Fibroblast of skin of right biceps (primary cell): ENCODE measurements around the gene DHX38.

Experiments
- DNase-seq: peaks from one replicate; pipeline ENCODE4 v3.0.0-alpha.2; 2013

DHX38 gene

DNA sequence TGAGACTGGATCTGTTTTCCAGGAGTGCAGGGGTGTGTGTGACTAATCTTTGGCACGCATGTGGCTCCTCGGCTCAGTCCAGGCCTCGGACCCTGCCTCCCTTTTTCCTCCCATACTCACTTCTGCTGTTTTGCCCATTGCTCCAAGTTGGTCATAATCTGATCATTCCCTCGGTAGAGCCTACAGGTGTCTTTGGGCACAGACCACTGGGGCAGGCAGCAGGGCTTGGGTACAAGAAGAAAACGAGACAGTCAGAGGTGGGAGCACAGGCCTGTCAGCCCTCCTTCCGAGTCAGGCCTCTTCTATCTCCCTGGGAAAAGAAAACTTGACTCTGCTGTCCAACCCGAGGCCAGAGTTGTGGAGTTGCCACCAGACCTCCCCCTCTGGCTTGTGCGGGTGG, 29.8 kb downstream of the DHX38 start:
- DNase-seq: no peak

GRCh38 chr16:72124148-72124547, 30.5 kb downstream of the DHX38 start:
- no peak for DNase-seq

GRCh38 chr16:72124761-72125634, 31.4 kb downstream of the DHX38 start:
- DNase-seq: peak; percentile 73

GRCh38 chr16:72125635-72126428, 32.2 kb downstream of the DHX38 start:
- DNase-seq: no peak

DNA sequence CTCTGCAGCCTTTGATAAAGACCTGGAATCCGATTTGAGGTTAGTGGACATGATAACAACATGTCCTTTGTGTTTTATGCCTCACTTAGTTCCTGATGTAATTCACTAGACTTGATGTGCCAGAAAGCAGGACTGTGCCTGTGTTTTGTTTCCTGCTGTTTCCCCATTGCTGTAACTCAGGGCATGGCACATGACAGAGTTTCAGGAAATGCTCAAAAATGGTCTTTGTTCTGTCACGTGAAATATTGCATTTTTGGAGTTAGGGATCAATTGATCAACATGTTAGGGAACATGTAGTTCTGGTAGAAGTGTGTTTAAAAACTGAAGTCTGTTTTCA, 32.8 kb downstream of the DHX38 start:
- no peak for DNase-seq

DNA sequence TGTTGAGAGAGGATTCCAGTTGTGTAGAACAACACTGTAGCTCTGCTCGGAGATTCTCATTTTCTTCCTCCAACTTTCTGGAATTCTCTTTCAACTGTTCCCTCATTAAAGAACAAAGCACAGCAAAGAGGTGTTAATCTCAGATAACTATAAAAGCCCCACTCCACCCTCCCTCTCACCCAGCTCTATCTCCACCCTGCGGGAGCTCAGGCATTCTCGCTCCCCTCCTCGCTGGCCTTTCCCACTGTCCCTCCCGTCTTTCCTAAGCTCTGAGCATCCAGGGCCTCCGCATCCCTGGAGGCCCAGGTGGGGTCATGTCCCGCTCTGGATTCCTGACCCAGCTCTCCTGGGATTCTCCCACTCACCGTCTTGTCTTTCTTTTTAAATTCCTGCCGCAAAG, 35.1 kb downstream of the DHX38 start:
- DNase-seq: no peak

DNA sequence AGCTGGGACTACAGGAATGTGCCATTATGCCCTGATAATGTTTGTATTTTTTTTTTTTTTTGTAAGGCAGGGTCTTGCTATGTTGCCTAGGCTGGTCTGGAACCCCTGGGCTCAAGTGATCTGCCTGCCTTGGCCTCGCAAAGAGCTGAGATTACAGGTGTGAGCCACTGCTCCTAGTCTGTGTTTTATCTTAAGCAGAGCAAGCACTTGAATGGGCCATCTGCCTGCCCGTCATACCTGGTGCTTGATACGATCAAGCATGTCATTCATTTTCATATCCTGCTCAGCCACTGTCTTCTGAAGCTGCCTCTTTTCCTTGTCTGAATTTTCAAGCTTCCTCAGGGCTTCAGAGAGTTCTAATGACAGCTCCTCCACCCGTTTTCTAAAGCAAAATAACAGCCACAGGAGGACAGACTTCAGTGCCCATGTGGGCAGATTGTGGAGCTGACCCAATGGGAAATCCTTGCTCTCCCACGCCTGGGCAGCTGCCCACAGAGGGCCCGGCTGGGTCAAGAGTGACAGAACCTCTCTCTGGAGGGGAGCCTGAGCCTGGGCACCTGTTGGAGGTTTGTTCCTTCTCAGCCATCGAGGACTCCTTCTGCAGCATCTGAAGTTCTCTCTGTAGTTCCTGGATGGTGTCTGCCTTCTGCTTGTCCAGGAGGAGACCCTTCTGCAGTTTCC, 36.5 kb downstream of the DHX38 start:
- DNase-seq: no peak

DNA sequence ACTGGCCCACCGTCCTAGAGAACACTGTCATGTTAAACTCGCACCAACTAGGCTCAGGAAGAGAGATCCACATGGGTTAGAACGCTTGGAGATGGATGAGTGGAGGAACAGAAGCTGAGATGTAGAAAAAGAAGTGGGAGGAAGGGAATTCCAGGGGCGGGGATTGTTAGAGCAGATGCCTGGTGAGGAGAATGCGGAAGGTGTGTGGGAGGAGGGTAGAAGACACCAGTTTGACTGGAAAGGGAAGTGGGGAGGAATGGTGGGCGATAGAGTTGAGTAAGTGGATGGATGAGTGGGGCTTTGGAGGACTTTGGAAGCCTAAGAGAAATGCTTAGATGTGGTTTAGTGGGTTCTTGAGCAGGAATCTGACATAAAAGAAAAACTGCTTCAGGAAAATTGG, 37.4 kb downstream of the DHX38 start:
- no peak for DNase-seq

DNA sequence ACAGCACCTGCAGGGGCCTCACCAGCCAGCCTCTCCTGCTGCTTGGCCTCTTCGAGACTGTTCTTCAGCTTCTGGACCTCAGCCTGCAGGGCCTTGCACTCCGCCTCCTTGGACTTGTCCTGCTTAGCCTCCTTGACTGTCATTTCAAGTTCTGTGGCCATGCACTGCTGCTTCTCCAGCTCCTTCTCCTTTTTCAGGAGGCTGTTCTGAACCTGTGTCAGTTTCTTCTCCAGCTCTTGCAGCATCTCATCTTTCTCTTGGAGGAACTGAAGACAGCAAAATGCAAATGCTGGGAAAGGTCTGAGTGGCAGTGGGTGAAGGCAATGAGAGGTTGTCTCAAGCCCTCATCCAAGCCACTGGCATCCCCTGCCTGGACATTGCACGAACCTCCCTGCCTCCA, 39.1 kb downstream of the DHX38 start:
- DNase-seq: no peak

- DNase-seq: no peak
These were observed 40.9 kb downstream of the DHX38 start for GRCh38 chr16:72134507-72134906.

DNA sequence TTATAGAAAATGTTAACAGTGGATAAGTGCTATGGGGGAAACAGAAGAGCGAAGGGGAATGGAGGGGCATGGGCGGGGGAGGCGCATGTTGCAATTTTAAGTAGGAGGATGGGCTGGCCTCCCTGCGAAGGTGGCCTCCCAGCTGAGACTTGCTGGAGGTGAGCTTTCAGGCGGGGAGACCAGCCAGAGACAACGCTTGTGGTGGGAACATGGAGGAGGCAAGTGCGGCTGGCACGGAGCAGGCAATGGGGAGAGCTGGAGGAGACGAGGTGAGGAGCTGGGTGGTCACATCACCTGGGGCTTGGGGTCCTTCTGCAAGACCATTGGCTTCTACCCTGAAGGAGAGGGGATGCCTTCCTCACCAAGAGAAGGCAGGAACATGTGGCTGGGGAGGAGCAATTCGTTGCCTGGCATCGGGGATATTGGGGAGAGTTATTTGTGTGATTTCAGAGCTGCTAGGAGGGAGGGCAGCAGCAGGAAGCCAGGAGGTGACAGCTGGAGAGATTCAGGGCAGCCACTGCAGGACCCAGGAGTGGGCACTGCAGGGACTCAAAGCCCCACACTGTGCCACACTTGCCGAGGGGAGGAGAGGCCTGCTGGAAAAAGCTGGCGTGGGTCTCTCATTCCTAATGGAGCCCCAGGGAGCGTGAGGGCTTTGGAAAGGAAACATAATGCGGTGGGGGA, 43.9 kb downstream of the DHX38 start:
- no peak for DNase-seq

DNA sequence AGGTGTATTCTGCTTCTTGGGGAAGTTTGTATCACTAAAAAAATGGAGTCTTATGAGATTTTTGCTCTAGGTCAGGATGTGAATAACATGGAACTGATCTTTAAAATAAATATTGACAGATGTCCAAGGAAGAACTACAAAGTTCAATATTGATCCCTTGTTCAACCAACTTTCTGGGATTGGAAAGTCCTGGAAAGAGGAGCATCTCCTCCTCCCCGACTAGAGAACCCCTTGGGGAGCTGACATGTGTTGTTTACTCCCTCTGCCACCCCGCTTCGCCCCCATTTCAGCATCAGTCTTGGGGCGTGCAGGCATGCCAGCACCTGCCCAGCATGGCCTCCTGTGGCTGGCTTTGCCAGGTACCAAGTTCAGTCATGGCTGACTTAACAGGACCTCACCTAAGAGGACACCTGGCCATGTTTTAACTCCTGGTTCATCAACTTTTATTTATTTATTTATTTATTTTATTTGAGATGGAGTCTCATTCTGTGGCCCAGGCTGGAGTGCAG, 44.5 kb downstream of the DHX38 start:
- no peak for DNase-seq

DNA sequence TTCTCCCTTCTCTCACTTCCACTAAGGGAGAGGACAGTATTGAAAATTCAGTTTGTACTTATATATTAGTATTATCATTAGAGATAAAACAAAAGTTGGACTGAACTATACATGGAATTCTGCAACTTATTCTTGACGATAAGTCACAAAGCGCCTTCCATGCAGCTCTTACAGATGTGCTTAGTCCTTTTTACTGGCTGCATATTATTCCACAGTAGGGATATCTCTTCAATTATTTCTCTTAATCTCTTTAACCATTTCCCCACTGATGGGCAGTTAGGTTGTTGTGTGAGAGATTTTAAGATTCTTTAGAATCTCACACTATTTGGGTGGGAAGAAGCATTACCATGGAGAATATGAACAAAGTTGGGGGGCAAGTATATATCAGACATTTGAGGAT, 46.3 kb downstream of the DHX38 start:
- DNase-seq: no peak

GRCh38 chr16:72142476-72142875, 48.8 kb downstream of the DHX38 start:
- DNase-seq: peak; percentile 9

GRCh38 chr16:72149676-72150464, 56.2 kb downstream of the DHX38 start:
- no peak for DNase-seq

DNA sequence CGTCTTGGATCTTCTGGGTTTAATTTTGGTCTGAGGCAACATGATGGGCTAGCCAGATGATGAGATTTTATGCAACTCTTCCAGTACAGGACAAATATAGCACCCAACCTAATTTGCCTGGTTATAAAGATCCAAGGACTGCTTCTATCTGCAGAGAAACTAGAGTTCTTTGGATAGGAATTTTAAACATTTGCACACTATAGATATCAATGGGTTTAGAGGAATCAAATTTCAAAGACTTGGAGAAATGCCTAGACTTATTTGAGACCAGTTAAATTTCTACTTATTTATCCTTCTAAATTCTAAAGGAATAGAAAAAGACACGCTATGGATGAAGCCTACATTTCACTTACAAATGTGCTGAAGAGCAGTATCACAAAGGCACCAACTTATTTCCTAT, 65.7 kb downstream of the DHX38 start:
- DNase-seq: peak; percentile 4

GRCh38 chr16:72159801-72160200, 66.2 kb downstream of the DHX38 start:
- no peak for DNase-seq

DNA sequence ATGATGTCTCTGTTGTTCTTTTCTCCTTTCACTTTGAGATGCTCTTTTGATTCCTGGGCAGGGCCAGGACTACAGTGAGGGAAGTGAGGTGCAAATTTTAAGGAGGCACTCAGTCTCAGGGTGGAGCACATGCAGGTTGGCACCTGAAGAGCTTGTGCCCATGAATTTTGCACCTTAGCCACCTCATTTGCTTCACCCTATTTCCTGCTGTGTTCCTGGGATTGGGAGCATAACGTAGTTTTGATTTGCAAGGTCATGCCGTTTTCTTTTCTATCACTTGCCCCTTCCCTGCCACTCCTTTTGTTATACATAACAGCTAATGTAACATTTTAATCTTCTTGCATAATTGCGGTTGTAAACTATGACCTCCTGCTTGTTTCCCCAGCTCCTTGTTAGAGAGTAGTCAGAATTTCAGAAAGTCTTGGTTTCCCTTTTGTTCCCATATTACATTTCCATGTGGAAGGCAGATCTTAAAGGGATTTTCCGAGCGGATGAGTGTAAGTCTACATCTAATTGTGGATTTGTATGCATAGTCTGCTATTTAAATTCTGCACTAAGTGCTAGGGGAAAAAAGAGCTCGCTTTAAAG, 68.6 kb downstream of the DHX38 start:
- no peak for DNase-seq
